Measurements from ENCODE around the gene CSTB. TPM values are rescaled to one million over a fixed set of nuclear protein-coding genes. Genes with fewer than 3 reads are reported as not detected.

CSTB gene
- total and polyA plus RNA-seq, 2 donors (not counting 1 experiment from before 2014, with no cell fraction given): 14.0 to 28.3 TPM

GRCh38 chr21:43750339-43751033 lies 25.6 kb downstream of the CSTB start:
- Histone ChIP-seq H3K27me3 (replicated peaks in 1 of 4; ENCODE audit: control extremely low read depth in 1 of 4, control insufficient read depth in 3 of 4, insufficient read depth in 4 of 4, low read length in 3 of 4) (no peaks in the 10 kb centered on the region), H3K4me1 (ENCODE audit: control insufficient read depth in 2 of 2, insufficient read depth in 2 of 2, low read length in 2 of 2) (no peaks in the 10 kb centered on the region), H4K20me1 (ENCODE audit: control insufficient read depth, insufficient read depth, low read length, poor library complexity, severe bottlenecking) (no peaks in the 10 kb centered on the region), H3K36me3 (replicated peaks in 1 of 2; ENCODE audit: control extremely low read depth in 1 of 2, control insufficient read depth in 1 of 2, extremely low read depth in 1 of 2, insufficient read depth in 2 of 2, low read length in 1 of 2) (peaks cover 0 to 29% of the 10 kb centered on the region in 2 experiments), H3K9me3 (ENCODE audit: control extremely low read depth in 1 of 3, control insufficient read depth in 2 of 3, insufficient read depth in 1 of 3, low read length in 2 of 3) (peaks cover 0 to 8% (median 0%) of the 10 kb centered on the region in 3 donors), H3K27ac (ENCODE audit: low read length in 2 of 2) (no peak overlapping the region), H3K4me2 (replicated peaks; ENCODE audit: low read depth, low read length, poor library complexity, severe bottlenecking) (no peak overlapping the region), H3K9ac (ENCODE audit: low read length) (no peak overlapping the region), H3K79me2 (ENCODE audit: control insufficient read depth, insufficient read depth, low read length) (no peaks in the 10 kb centered on the region), H2AFZ (ENCODE audit: insufficient read depth, low read depth, low read length, poor library complexity, severe bottlenecking) (no peak overlapping the region), H3K4me3 (ENCODE audit: control extremely low read depth in 1 of 5, extremely low read depth in 1 of 5, insufficient read depth in 1 of 5, low read depth in 2 of 5, low read length in 4 of 5) (no peak overlapping the region)
- POLR2A ChIA-PET: interaction anchor here (0.6 kb wide), 1 partner anchor 225 kb away, joined by 3 read pairs; no protein-coding TSS in a partner anchor
- no peak for ATAC-seq (ENCODE audit: low read depth)
- Mint-ChIP-seq H3K27me3 (no peaks in the 10 kb centered on the region), H3K4me1 (no peaks in the 10 kb centered on the region), H3K9me3 (ENCODE audit: insufficient read depth) (no peaks in the 10 kb centered on the region), H3K4me3 (no peak overlapping the region), H3K27ac (no peak overlapping the region)
- TF ChIP-seq CTCF (IDR thresholded peaks at IDR 0.05): no peak
- no peak for TF ChIP-seq EZH2 (IDR thresholded peaks at IDR 0.05; ENCODE audit: borderline replicate concordance, insufficient read depth, low read depth, low read length, poor library complexity, severe bottlenecking)
- no peak for DNase-seq
- CTCF ChIA-PET: no interaction called here
- WGBS (ENCODE audit: insufficient coverage): 94% methylated on average over 28 of the region's 28 CpGs
- intact Hi-C loops (cut with micrococcal nuclease): no loop called here

- Histone ChIP-seq H3K9me3 (ENCODE audit: control extremely low read depth in 1 of 3, control insufficient read depth in 2 of 3, insufficient read depth in 1 of 3, low read length in 2 of 3) (peaks cover 0 to 4% (median 0%) of the 10 kb centered on the region in 3 donors), H3K4me1 (ENCODE audit: control insufficient read depth in 2 of 2, insufficient read depth in 2 of 2, low read length in 2 of 2) (no peaks in the 10 kb centered on the region), H3K4me2 (replicated peaks; ENCODE audit: low read depth, low read length, poor library complexity, severe bottlenecking) (no peak overlapping the region), H4K20me1 (ENCODE audit: control insufficient read depth, insufficient read depth, low read length, poor library complexity, severe bottlenecking) (no peaks in the 10 kb centered on the region), H3K79me2 (ENCODE audit: control insufficient read depth, insufficient read depth, low read length) (no peaks in the 10 kb centered on the region), H3K27ac (ENCODE audit: low read length in 2 of 2) (no peak overlapping the region), H3K36me3 (replicated peaks in 1 of 2; ENCODE audit: control extremely low read depth in 1 of 2, control insufficient read depth in 1 of 2, extremely low read depth in 1 of 2, insufficient read depth in 2 of 2, low read length in 1 of 2) (peaks cover 0 to 24% of the 10 kb centered on the region in 2 experiments), H3K9ac (ENCODE audit: low read length) (no peak overlapping the region), H3K4me3 (ENCODE audit: control extremely low read depth in 1 of 5, extremely low read depth in 1 of 5, insufficient read depth in 1 of 5, low read depth in 2 of 5, low read length in 4 of 5) (no peak overlapping the region), H3K27me3 (replicated peaks in 1 of 4; ENCODE audit: control extremely low read depth in 1 of 4, control insufficient read depth in 3 of 4, insufficient read depth in 4 of 4, low read length in 3 of 4) (no peaks in the 10 kb centered on the region), H2AFZ (ENCODE audit: insufficient read depth, low read depth, low read length, poor library complexity, severe bottlenecking) (no peak overlapping the region)
- Mint-ChIP-seq H3K4me1 (no peaks in the 10 kb centered on the region), H3K9me3 (ENCODE audit: insufficient read depth) (no peaks in the 10 kb centered on the region), H3K4me3 (no peak overlapping the region), H3K27ac (no peak overlapping the region), H3K27me3 (no peaks in the 10 kb centered on the region)
- CTCF ChIA-PET: no interaction called here
- WGBS (ENCODE audit: insufficient coverage): 74% methylated on average over 16 of the region's 18 CpGs
- intact Hi-C loops (cut with micrococcal nuclease): no loop called here
- no peak for DNase-seq
- TF ChIP-seq EZH2 (IDR thresholded peaks at IDR 0.05; ENCODE audit: borderline replicate concordance, insufficient read depth, low read depth, low read length, poor library complexity, severe bottlenecking): no peak
- no peak for TF ChIP-seq CTCF (IDR thresholded peaks at IDR 0.05)
- POLR2A ChIA-PET: no interaction called here
- ATAC-seq (ENCODE audit: low read depth): no peak
Measured at GRCh38 chr21:43749651-43750262, 26.4 kb downstream of the CSTB start.

All from B cell (primary cell).